Keratinocyte (primary cell): Measurements from ENCODE around the gene CYTIP. TPM values are rescaled to one million over a fixed set of nuclear protein-coding genes. Genes with fewer than 3 reads are reported as not detected.

Experiments used
- DNase-seq: peaks from one replicate; pipeline ENCODE4 v3.0.0-alpha.2; 2011; ENCODE audit warnings: low read depth, missing footprints, low spot score
- FAIRE-seq: peaks from 2 replicates; lab custom pipeline; 2011; peaks lifted over from hg19 to GRCh38; lab: Jason Lieb, UNC
- H2AFZ ChIP-seq: 2 replicates; pipeline ENCODE4 v1.6.0; 2012; ENCODE audit warnings: low read length, control low read depth, inconsistent platforms; ENCODE audit not compliant: control insufficient read depth
- H3K27ac ChIP-seq: 2 replicates; pipeline ENCODE4 v1.5.1; 2011; ENCODE audit warnings: low read length; ENCODE audit not compliant: control insufficient read depth, insufficient read depth
- H3K27me3 ChIP-seq: 3 replicates; pipeline ENCODE4 v1.6.0; 2011; ENCODE audit warnings: low read length; ENCODE audit not compliant: control insufficient read depth, insufficient read depth; ENCODE audit errors: extremely low read depth
- H3K36me3 ChIP-seq, 2 experiments: 2 replicates in 1 of 2; 3 replicates in 1 of 2; pipeline ENCODE4 v1.5.1; 2011; ENCODE audit warnings: low read length in 2 of 2, mild to moderate bottlenecking in 1 of 2; ENCODE audit not compliant: control insufficient read depth in 2 of 2, insufficient read depth in 2 of 2; ENCODE audit errors: extremely low read depth in 1 of 2
- H3K4me1 ChIP-seq: 3 replicates; pipeline ENCODE4 v1.5.1; 2011; ENCODE audit warnings: low read length; ENCODE audit not compliant: control insufficient read depth, insufficient read depth; ENCODE audit errors: extremely low read depth
- H3K4me2 ChIP-seq: 3 replicates; pipeline ENCODE4 v1.6.0; 2011; ENCODE audit warnings: low read depth, low read length; ENCODE audit not compliant: control insufficient read depth, insufficient read depth; ENCODE audit errors: extremely low read depth
- H3K4me3 ChIP-seq, 3 experiments: fragments of 200-600 bp in 1 of 3; sonication (generic) in 1 of 3; 2 replicates in 2 of 3; 3 replicates in 1 of 3; pipeline ENCODE4 v1.5.1; 2011 to 2016; ENCODE audit warnings: low read length in 3 of 3, mild to moderate bottlenecking in 3 of 3, control low read depth in 2 of 3, inconsistent platforms in 1 of 3, low read depth in 1 of 3, mixed read lengths in 1 of 3, mixed run types in 1 of 3, moderate library complexity in 1 of 3; ENCODE audit not compliant: control insufficient read depth in 2 of 3, insufficient read depth in 2 of 3; ENCODE audit errors: extremely low read depth in 1 of 3
- H3K79me2 ChIP-seq: 2 replicates; pipeline ENCODE4 v1.6.0; 2012; ENCODE audit warnings: low read length; ENCODE audit not compliant: control insufficient read depth, insufficient read depth
- H3K9ac ChIP-seq: 3 replicates; pipeline ENCODE4 v1.6.0; 2011; ENCODE audit warnings: low read length; ENCODE audit not compliant: control insufficient read depth, insufficient read depth; ENCODE audit errors: extremely low read depth
- H3K9me1 ChIP-seq: 3 replicates; pipeline ENCODE4 v1.6.0; 2011; ENCODE audit warnings: low read length; ENCODE audit not compliant: control insufficient read depth, insufficient read depth; ENCODE audit errors: extremely low read depth
- H3K9me3 ChIP-seq: 2 replicates; pipeline ENCODE4 v1.5.1; 2012; ENCODE audit warnings: low read depth, low read length; ENCODE audit not compliant: control insufficient read depth
- H4K20me1 ChIP-seq: 3 replicates; pipeline ENCODE4 v1.6.0; 2011; ENCODE audit warnings: low read length; ENCODE audit not compliant: control insufficient read depth, insufficient read depth; ENCODE audit errors: extremely low read depth
- CTCF ChIP-seq, 3 experiments: IDR thresholded peaks in 1 of 3; conservative IDR thresholded peaks in 1 of 3; optimal IDR thresholded peaks in 1 of 3; 2 replicates in 2 of 3; 3 replicates in 1 of 3; pipeline versions ENCODE3 to v1.5.1; 2011; ENCODE audit warnings: low read length in 3 of 3, mild to moderate bottlenecking in 3 of 3, moderate library complexity in 2 of 3, control low read depth in 1 of 3, inconsistent platforms in 1 of 3; ENCODE audit not compliant: insufficient read depth in 2 of 3; ENCODE audit errors: extremely low read depth in 1 of 3
- EZH2 ChIP-seq: IDR thresholded peaks from one replicate; pipeline ENCODE4 v1.6.1; 2012; ENCODE audit warnings: inconsistent platforms, mild to moderate bottlenecking, low read length, moderate library complexity
- dilution Hi-C: fragments of 300-500 bp; cut with MboI; formaldehyde crosslinking; loops from one replicate; pipeline ENCODE4 v1.7.0; 2020; ENCODE audit warnings: low sequenced_read_pairs; ENCODE audit not compliant: extremely low pct_ligation_motif_present
- polyA plus RNA-seq, 5 experiments: library from polyadenylated mRNA; depleted of rRNA in 3 of 5; stranded (reverse) in 3 of 5; stranded (forward) in 1 of 5; unstranded in 1 of 5; fragments of >200 nt; gene quantifications; 1 replicate in 1 of 5; 2 replicates in 3 of 5; 3 replicates in 1 of 5; pipeline versions ENCODE4 v1.2.1 to v1.2.3, GENCODE V29; 2011 to 2012; ENCODE audit warnings: missing spikeins in 2 of 5, low read depth in 1 of 5, low replicate concordance in 1 of 5

CYTIP gene
- polyA plus RNA-seq, 1 donor (not counting 4 experiments of a cell fraction or from before 2014, with no cell fraction given): 0.21 TPM

DNA sequence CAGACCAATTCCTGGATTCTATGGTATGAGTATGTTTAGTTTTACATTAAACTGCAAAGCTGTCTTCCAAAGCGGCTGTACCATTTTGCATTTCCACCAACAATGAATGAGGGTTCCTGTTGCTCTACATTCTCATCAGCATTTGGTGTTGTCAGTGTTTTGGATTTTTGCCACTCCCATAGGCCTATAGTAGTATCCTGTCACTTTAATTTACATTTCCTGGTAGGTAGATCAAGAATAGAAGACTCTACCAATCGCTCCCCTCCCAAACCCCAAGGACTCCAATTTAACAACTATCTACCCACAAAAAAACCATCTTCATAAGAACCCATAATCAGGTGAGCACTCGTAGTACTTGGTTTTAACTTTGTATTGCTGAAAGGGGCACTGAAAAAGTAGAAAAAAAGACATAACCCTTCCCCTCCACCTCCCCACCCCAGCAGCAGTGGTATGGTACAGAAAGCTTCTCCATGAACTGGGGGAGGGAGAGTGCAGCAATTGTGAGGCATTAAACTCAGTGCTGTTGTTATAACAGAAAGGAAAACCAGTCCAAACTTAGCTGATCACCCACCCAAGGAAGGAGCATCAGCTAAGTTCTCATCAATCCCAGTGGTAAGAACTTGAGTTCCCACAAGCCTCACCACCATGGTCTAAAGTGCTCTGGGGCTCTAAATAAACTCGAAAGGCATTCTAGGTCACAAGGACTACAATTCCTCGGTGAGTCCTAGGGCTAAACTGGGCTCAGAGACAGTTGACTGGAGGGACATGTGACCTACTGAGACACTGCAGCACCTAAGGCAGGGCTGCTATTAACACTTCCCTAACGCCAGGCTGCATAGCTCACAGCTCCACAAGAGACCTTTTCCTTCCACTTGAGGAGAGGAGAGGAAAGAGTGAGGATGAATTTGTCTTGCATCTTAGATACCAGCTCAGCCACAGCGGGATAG, 35.5 kb upstream of the CYTIP start:
- H3K27ac ChIP-seq: no peak overlapping the region
- DNase-seq (no peak), FAIRE-seq (no peak)
- H3K36me3 ChIP-seq: no peaks in the 10 kb centered on the region
- H3K27me3 ChIP-seq: no peaks in the 10 kb centered on the region
- TF ChIP-seq EZH2: no peak
- no peak for TF ChIP-seq CTCF (optimal IDR thresholded peaks at IDR 0.05 in 1 of 3, IDR thresholded peaks at IDR 0.05 in 1 of 3, conservative IDR thresholded peaks at IDR 0.05 in 1 of 3; ENCODE audit: extremely low read depth in 1 of 3, insufficient read depth in 2 of 3, low read length in 3 of 3)
- H3K9ac ChIP-seq: no peak overlapping the region
- H4K20me1 ChIP-seq: no peaks in the 10 kb centered on the region
- dilution Hi-C loops: no loop called here
- no peaks in the 10 kb centered on the region for H3K4me1 ChIP-seq
- H3K9me1 ChIP-seq: no peaks in the 10 kb centered on the region
- no peak overlapping the region for H3K4me2 ChIP-seq
- H3K79me2 ChIP-seq: no peaks in the 10 kb centered on the region
- H3K4me3 ChIP-seq: no peak overlapping the region
- H3K9me3 ChIP-seq: no peaks in the 10 kb centered on the region
- no peak overlapping the region for H2AFZ ChIP-seq

- Histone ChIP-seq H3K36me3 (no peaks in the 10 kb centered on the region), H3K4me1 (no peaks in the 10 kb centered on the region), H3K9me3 (no peaks in the 10 kb centered on the region), H3K27ac (no peak overlapping the region), H4K20me1 (no peaks in the 10 kb centered on the region), H3K4me2 (no peak overlapping the region), H3K9me1 (no peaks in the 10 kb centered on the region), H3K79me2 (no peaks in the 10 kb centered on the region), H2AFZ (no peak overlapping the region), H3K4me3 (no peak overlapping the region), H3K9ac (no peak overlapping the region), H3K27me3 (no peaks in the 10 kb centered on the region)
- FAIRE-seq (no peak), DNase-seq (no peak)
- no peak for TF ChIP-seq CTCF (optimal IDR thresholded peaks at IDR 0.05 in 1 of 3, IDR thresholded peaks at IDR 0.05 in 1 of 3, conservative IDR thresholded peaks at IDR 0.05 in 1 of 3; ENCODE audit: extremely low read depth in 1 of 3, insufficient read depth in 2 of 3, low read length in 3 of 3)
- no peak for TF ChIP-seq EZH2
- dilution Hi-C loops: no loop called here
Observed at GRCh38 chr2:157477919-157478318, 34.0 kb upstream of the CYTIP start.
